K562 (cell line): ENCODE measurements around the gene RAPGEF5. TPM values are rescaled to one million over a fixed set of nuclear protein-coding genes. Genes with fewer than 3 reads are reported as not detected.

Source experiments
- ATAC-seq: fragments of 200-7000 bp; cut with Tn5 transposase; 3 replicates; pipeline ENCODE4 v1.9.1; 2020; ENCODE audit warnings: moderate library complexity
- BruUV-seq: library from RNA; stranded (reverse); fragments of 400-500 nt; replicated peaks from 2 replicates; lab custom pipeline; 2021; lab: Mats Ljungman, UMichigan
- CTCF ChIA-PET: fragments of 300-600 bp; formaldehyde crosslinking; extraction: SDS; loops from one replicate; lab custom pipeline; 2021; ENCODE audit warnings: low intra/inter-chr PET ratio; lab: Yijun Ruan, JAX
- POLR2A ChIA-PET: fragments of 300-600, 350-650 bp; sonication (Branson Sonifier 250); formaldehyde crosslinking; extraction: SDS; loops from one replicate; lab custom pipeline; 2021; ENCODE audit warnings: antibody characterized with exemption, inconsistent platforms; lab: Yijun Ruan, JAX
- DNase-seq, 4 experiments: peaks; one replicate each; pipeline versions ENCODE4 v3.0.0 to v3.0.0-alpha.2; 2011 to 2018; ENCODE audit warnings: low spot score in 3 of 4, mixed read lengths in 3 of 4; ENCODE audit errors: extremely low read depth in 1 of 4
- FAIRE-seq: peaks from 2 replicates; lab custom pipeline; 2011; peaks lifted over from hg19 to GRCh38; lab: Jason Lieb, UNC
- H2AFZ ChIP-seq: 2 replicates; pipeline ENCODE4 v1.6.0; 2011; ENCODE audit warnings: low read depth, low read length, control low read depth, inconsistent platforms
- H3K27ac ChIP-seq: fragments of 200-600 bp; 3 replicates; pipeline ENCODE4 v1.8.0; 2011; ENCODE audit warnings: low read depth, mild to moderate bottlenecking, control low read depth, inconsistent platforms, low read length, moderate library complexity, mixed read lengths; ENCODE audit errors: extremely low read depth
- H3K27me3 ChIP-seq, 2 experiments: fragments of 300-600 bp in 1 of 2; 2 replicates in 1 of 2; 3 replicates in 1 of 2; pipeline versions ENCODE4 v1.6.0 to v1.8.0; 2011; ENCODE audit warnings: inconsistent platforms in 2 of 2, low read length in 2 of 2, mild to moderate bottlenecking in 1 of 2, mixed read lengths in 1 of 2, moderate library complexity in 1 of 2; ENCODE audit not compliant: control insufficient read depth in 2 of 2, insufficient read depth in 2 of 2
- H3K36me3 ChIP-seq: fragments of 300-600 bp; 3 replicates; pipeline ENCODE4 v1.8.0; 2011; ENCODE audit warnings: mild to moderate bottlenecking, low read length, inconsistent platforms; ENCODE audit not compliant: control insufficient read depth, insufficient read depth
- H3K4me1 ChIP-seq, 2 experiments: fragments of 200-600 bp in 1 of 2; replicated peaks in 1 of 2; 2 replicates in 1 of 2; 3 replicates in 1 of 2; pipeline versions ENCODE4 v1.5.1 to v1.8.0; 2011; ENCODE audit warnings: inconsistent platforms in 2 of 2, low read length in 2 of 2, mild to moderate bottlenecking in 1 of 2, mixed read lengths in 1 of 2, moderate library complexity in 1 of 2; ENCODE audit not compliant: control insufficient read depth in 2 of 2, insufficient read depth in 2 of 2
- H3K4me2 ChIP-seq: 2 replicates; pipeline ENCODE4 v1.6.1; 2011; ENCODE audit warnings: low read length, control low read depth, inconsistent platforms, mixed read lengths; ENCODE audit not compliant: insufficient read depth
- H3K4me3 ChIP-seq: fragments of 200-600 bp; sonication (generic), shearing (Covaris generic); 2 replicates; pipeline ENCODE4 v1.5.1; 2016; ENCODE audit warnings: control low read depth, inconsistent platforms
- H3K79me2 ChIP-seq: fragments of 200-600 bp; 3 replicates; pipeline ENCODE4 v1.8.0; 2011; ENCODE audit warnings: low read length, inconsistent platforms; ENCODE audit not compliant: control insufficient read depth, insufficient read depth
- H3K9ac ChIP-seq, 2 experiments: 2 replicates each; pipeline versions ENCODE4 v1.6.0 to v1.6.1; 2011; ENCODE audit warnings: low read depth in 2 of 2, low read length in 2 of 2, control low read depth in 1 of 2, inconsistent platforms in 1 of 2, mild to moderate bottlenecking in 1 of 2, mixed read lengths in 1 of 2; ENCODE audit not compliant: insufficient read depth in 1 of 2
- H3K9me1 ChIP-seq: one replicate; pipeline ENCODE4 v1.6.0; 2011; ENCODE audit warnings: inconsistent platforms, mild to moderate bottlenecking, low read length, moderate library complexity; ENCODE audit not compliant: control insufficient read depth, insufficient read depth
- H3K9me3 ChIP-seq: replicated peaks from 2 replicates; pipeline ENCODE4 v1.5.1; 2011; ENCODE audit warnings: low read depth, low read length, inconsistent platforms; ENCODE audit not compliant: control insufficient read depth, insufficient read depth
- H4K20me1 ChIP-seq: replicated peaks from 2 replicates; pipeline ENCODE4 v1.6.1; 2011; ENCODE audit warnings: low read length, inconsistent platforms, mixed read lengths; ENCODE audit not compliant: control insufficient read depth, insufficient read depth
- ATF1 ChIP-seq, 2 experiments: fragments of 450-650 bp in 1 of 2; IDR thresholded peaks; 2 replicates each; pipeline ENCODE4 v1.6.1; 2016; ENCODE audit warnings: missing compliant biosample characterization in 1 of 2, missing genetic modification characterization in 1 of 2
- MAFK ChIP-seq: IDR thresholded peaks from 2 replicates; pipeline ENCODE4 v1.6.1; 2011; ENCODE audit warnings: low read length, improper control_type of control experiment
- MYNN ChIP-seq, 2 experiments: sonication (generic); formaldehyde crosslinking in 1 of 2; IDR thresholded peaks; 2 replicates each; pipeline versions ENCODE4 v1.5.0 to v1.6.1; 2016 to 2020; ENCODE audit warnings: antibody characterized with exemption in 1 of 2, missing genetic modification reagents in 1 of 2
- SMARCB1 ChIP-seq: IDR thresholded peaks from 2 replicates; pipeline ENCODE4 v1.6.1; 2011; ENCODE audit warnings: improper control_type of control experiment, low read depth; ENCODE audit not compliant: insufficient read length
- TARDBP ChIP-seq: fragments of 450-650 bp; IDR thresholded peaks from 2 replicates; pipeline ENCODE4 v1.6.1; 2016
- TRIM28 ChIP-seq: fragments of 450-650 bp; IDR thresholded peaks from 2 replicates; pipeline ENCODE4 v1.6.1; 2017
- ZKSCAN8 ChIP-seq: fragments of 200-800 bp; sonication (Bioruptor generic); IDR thresholded peaks from 2 replicates; pipeline ENCODE4 v1.6.1; 2016; ENCODE audit warnings: missing genetic modification characterization, missing compliant biosample characterization
- ZNF224 ChIP-seq: sonication (generic); formaldehyde crosslinking; IDR thresholded peaks from 2 replicates; pipeline ENCODE4 v1.8.0; 2022; ENCODE audit warnings: mild to moderate bottlenecking, missing genetic modification reagents
- ZNF232 ChIP-seq: sonication (generic); formaldehyde crosslinking; IDR thresholded peaks from 2 replicates; pipeline ENCODE4 v1.8.0; 2022; ENCODE audit warnings: mild to moderate bottlenecking, missing genetic modification reagents
- ZNF263 ChIP-seq: sonication (generic); formaldehyde crosslinking; IDR thresholded peaks from 2 replicates; pipeline ENCODE4 v1.8.0; 2022; ENCODE audit warnings: mild to moderate bottlenecking, missing genetic modification reagents, borderline replicate concordance
- WGBS: fragments of 100-300 bp; shearing (Covaris generic); methylation state at CpG from one replicate; pipeline ENCODE4 v1.1.6; 2016; ENCODE audit warnings: low coverage, mixed read lengths; ENCODE audit not compliant: insufficient coverage; ENCODE audit errors: missing lambda C conversion rate; 5-methylcytosine and 5-hydroxymethylcytosine counted together
- in situ Hi-C: fragments of 300-500 bp; cut with MboI; formaldehyde crosslinking; loops from 4 replicates; pipeline ENCODE4 v1.15.0; 2018; ENCODE audit warnings: inconsistent platforms, mixed read lengths
- intact Hi-C: fragments of 100-400 bp; cut with micrococcal nuclease; formaldehyde crosslinking; loops from 2 replicates; pipeline ENCODE4 v1.14.2; 2022
- polyA plus RNA-seq, 8 experiments: library from polyadenylated mRNA; depleted of rRNA in 4 of 8; stranded (reverse) in 5 of 8; unstranded in 3 of 8; fragments of >200 nt; fragmentation: Nextera tagmentation in 2 of 8; fragmentation: Illumina TruSeq in 1 of 8; extraction: Ambion mirVana in 2 of 8; extraction: Trizol in 1 of 8; gene quantifications; 2 replicates each; pipeline versions ENCODE4 v1.2.1 to v1.2.3, GENCODE V29; 2011 to 2014; ENCODE audit warnings: inconsistent platforms in 1 of 8, missing spikeins in 1 of 8
- total RNA-seq, 7 experiments: library from RNA; depleted of rRNA in 6 of 7; stranded (reverse); fragments of >200 nt in 6 of 7; fragmentation: Illumina TruSeq in 2 of 7; extraction: Trizol in 2 of 7; gene quantifications; 2 replicates each; pipeline versions ENCODE4 v1.2.1 to v1.2.3, GENCODE V29; 2011 to 2021; ENCODE audit warnings: low replicate concordance in 1 of 7
- TF ChIP-seq, protein P1 (sequence below): fragments of 450-650 bp; formaldehyde crosslinking; IDR thresholded peaks from 2 replicates; pipeline ENCODE4 v1.4.0; 2020; ENCODE audit warnings: mild to moderate bottlenecking, moderate library complexity
- TF ChIP-seq, protein P2 (sequence below), 3 experiments: IDR thresholded peaks in 2 of 3; conservative IDR thresholded peaks in 1 of 3; 2 replicates each; pipeline ENCODE4 v1.5.1; 2011 to 2012; ENCODE audit warnings: low read length in 3 of 3, mild to moderate bottlenecking in 3 of 3, control low read depth in 2 of 3, improper control_type of control experiment in 1 of 3, inconsistent platforms in 1 of 3, low read depth in 1 of 3, mixed read lengths in 1 of 3, moderate library complexity in 1 of 3; ENCODE audit not compliant: insufficient read depth in 2 of 3

RAPGEF5 gene
- total and polyA plus RNA-seq, 9 of the 15 experiments (the other 6 are each of a cell fraction or from before 2014, with no cell fraction given) = 0.39 to 2.0 (median 1.1) TPM

DNA sequence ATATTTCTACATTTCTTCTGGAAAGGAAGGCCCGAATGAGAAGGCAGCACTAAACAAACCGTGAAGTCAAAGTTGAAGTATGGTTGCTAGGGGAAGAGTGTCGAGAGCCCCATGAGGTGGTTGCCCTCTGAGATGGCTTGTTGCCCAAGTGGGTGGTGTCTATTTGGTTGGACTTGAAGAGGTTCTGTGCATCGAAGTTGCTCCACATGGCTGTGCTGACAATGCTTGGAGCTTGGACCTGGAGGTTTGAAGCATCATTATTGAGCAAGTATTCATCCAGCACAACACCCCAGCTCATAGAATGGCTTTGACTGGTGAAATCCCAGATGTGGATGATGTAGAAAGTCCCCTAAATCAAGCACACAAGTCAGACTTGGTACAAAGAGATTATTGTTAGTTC, 246.1 kb downstream of the RAPGEF5 start:
- FAIRE-seq = no peak
- Histone ChIP-seq H3K4me2 (no peak overlapping the region), H3K79me2 (no peaks in the 10 kb centered on the region), H3K9me1 (no peaks in the 10 kb centered on the region), H4K20me1 (no peaks in the 10 kb centered on the region), H2AFZ (no peak overlapping the region), H3K4me3 (no peak overlapping the region), H3K27me3 (peaks cover 6 to 10% of the 10 kb centered on the region in 2 experiments; a peak in 2 of 5 replicates), H3K4me1 (peaks cover 3 to 15% of the 10 kb centered on the region in 2 experiments; a peak in 4 of 5 replicates), H3K9ac (no peak overlapping the region), H3K9me3 (no peaks in the 10 kb centered on the region), H3K27ac (no peak overlapping the region), H3K36me3 (no peaks in the 10 kb centered on the region)
- no TSS peak for BruUV-seq
- DNase-seq = no peak
- ATAC-seq = no peak
- POLR2A ChIA-PET = interaction anchor here (1.0 to 1.2 kb wide), 3 partner anchors 9 to 167 kb away, joined by 3 read pairs; no protein-coding TSS in a partner anchor
- CTCF ChIA-PET = interaction anchor here (0.6 to 4.7 kb wide), 8 partner anchors 18 to 391 kb away, joined by 3 to 70 read pairs (median 6); partner anchors contain the start of gene STEAP1B
- no peak for TF ChIP-seq ZNF232
- no peak for TF ChIP-seq SMARCB1
- TF ChIP-seq, protein P1, sequence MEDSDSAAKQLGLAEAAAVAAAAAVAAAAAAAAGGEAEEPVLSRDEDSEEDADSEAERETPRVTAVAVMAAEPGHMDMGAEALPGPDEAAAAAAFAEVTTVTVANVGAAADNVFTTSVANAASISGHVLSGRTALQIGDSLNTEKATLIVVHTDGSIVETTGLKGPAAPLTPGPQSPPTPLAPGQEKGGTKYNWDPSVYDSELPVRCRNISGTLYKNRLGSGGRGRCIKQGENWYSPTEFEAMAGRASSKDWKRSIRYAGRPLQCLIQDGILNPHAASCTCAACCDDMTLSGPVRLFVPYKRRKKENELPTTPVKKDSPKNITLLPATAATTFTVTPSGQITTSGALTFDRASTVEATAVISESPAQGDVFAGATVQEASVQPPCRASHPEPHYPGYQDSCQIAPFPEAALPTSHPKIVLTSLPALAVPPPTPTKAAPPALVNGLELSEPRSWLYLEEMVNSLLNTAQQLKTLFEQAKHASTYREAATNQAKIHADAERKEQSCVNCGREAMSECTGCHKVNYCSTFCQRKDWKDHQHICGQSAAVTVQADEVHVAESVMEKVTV (CRISPR knock-in tag) = no peak
- no peak for TF ChIP-seq TARDBP
- TF ChIP-seq ZKSCAN8 (CRISPR knock-in tag) = no peak
- no peak for TF ChIP-seq ATF1 (CRISPR knock-in tag; IDR thresholded peaks at IDR 0.05)
- no peak for TF ChIP-seq ATF1 (tag; IDR thresholded peaks at IDR 0.05)
- TF ChIP-seq, protein P2, sequence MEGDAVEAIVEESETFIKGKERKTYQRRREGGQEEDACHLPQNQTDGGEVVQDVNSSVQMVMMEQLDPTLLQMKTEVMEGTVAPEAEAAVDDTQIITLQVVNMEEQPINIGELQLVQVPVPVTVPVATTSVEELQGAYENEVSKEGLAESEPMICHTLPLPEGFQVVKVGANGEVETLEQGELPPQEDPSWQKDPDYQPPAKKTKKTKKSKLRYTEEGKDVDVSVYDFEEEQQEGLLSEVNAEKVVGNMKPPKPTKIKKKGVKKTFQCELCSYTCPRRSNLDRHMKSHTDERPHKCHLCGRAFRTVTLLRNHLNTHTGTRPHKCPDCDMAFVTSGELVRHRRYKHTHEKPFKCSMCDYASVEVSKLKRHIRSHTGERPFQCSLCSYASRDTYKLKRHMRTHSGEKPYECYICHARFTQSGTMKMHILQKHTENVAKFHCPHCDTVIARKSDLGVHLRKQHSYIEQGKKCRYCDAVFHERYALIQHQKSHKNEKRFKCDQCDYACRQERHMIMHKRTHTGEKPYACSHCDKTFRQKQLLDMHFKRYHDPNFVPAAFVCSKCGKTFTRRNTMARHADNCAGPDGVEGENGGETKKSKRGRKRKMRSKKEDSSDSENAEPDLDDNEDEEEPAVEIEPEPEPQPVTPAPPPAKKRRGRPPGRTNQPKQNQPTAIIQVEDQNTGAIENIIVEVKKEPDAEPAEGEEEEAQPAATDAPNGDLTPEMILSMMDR (IDR thresholded peaks at IDR 0.05 in 2 of 3, conservative IDR thresholded peaks at IDR 0.05 in 1 of 3; ENCODE audit: insufficient read depth in 2 of 3, low read depth in 1 of 3, low read length in 3 of 3) = no peak
- TF ChIP-seq ZNF224 (CRISPR knock-in tag) = no peak
- no peak for TF ChIP-seq MAFK
- no peak for TF ChIP-seq ZNF263 (CRISPR knock-in tag)
- no peak for TF ChIP-seq MYNN (IDR thresholded peaks at IDR 0.05)
- no peak for TF ChIP-seq MYNN (CRISPR knock-in tag; IDR thresholded peaks at IDR 0.05)
- no peak for TF ChIP-seq TRIM28
- intact Hi-C loops (loop anchor here (1.0 to 5.0 kb wide), 3 partner anchors 146 to 378 kb away; no protein-coding TSS in a partner anchor), in situ Hi-C loops (loop anchor here (10.0 to 25.0 kb wide), 2 partner anchors 184 to 626 kb away; partner anchors contain the start of gene IL6)
- WGBS = 10% methylated on average over 4 of the region's 4 CpGs
